Smooth muscle cell (in vitro differentiated cells): Measurements from ENCODE around the gene SRR. TPM values are rescaled to one million over a fixed set of nuclear protein-coding genes. Genes with fewer than 3 reads are reported as not detected.

Source experiments
- DNase-seq: peaks from one replicate; lab custom pipeline; 2025; ENCODE audit not compliant: unreplicated experiment; lab: John Stamatoyannopoulos, UW
- H2AFZ ChIP-seq: fragments of 200-600 bp; sonication (generic); 2 replicates; pipeline ENCODE4 v1.6.0; 2016; ENCODE audit warnings: antibody characterized with exemption, low read depth, mild to moderate bottlenecking
- H3F3A ChIP-seq: fragments of 200-600 bp; sonication (generic); 2 replicates; pipeline ENCODE4 v1.6.0; 2017; ENCODE audit warnings: antibody characterized with exemption, low read depth
- H3K27ac ChIP-seq: fragments of 200-600 bp; sonication (generic); 2 replicates; pipeline ENCODE4 v1.5.1; 2016; ENCODE audit warnings: low read depth, mild to moderate bottlenecking
- H3K27me3 ChIP-seq: fragments of 200-600 bp; sonication (generic); 2 replicates; pipeline ENCODE4 v1.6.1; 2016; ENCODE audit warnings: low read depth, mild to moderate bottlenecking
- H3K36me3 ChIP-seq: fragments of 200-600 bp; sonication (generic); 2 replicates; pipeline ENCODE4 v1.5.1; 2016; ENCODE audit warnings: low read depth
- H3K4me1 ChIP-seq: fragments of 200-600 bp; sonication (generic); 2 replicates; pipeline ENCODE4 v1.5.1; 2016; ENCODE audit warnings: low read depth
- H3K4me2 ChIP-seq: fragments of 200-600 bp; sonication (generic); 2 replicates; pipeline ENCODE4 v1.6.0; 2016; ENCODE audit warnings: mild to moderate bottlenecking
- H3K4me3 ChIP-seq: fragments of 200-600 bp; sonication (generic); 2 replicates; pipeline ENCODE4 v1.5.1; 2016; ENCODE audit warnings: mild to moderate bottlenecking
- H3K79me2 ChIP-seq: fragments of 200-600 bp; sonication (generic); 2 replicates; pipeline ENCODE4 v1.6.0; 2016; ENCODE audit warnings: low read depth, mild to moderate bottlenecking
- H3K9ac ChIP-seq: fragments of 200-600 bp; sonication (generic); 2 replicates; pipeline ENCODE4 v1.6.0; 2016; ENCODE audit warnings: low read depth
- H3K9me3 ChIP-seq: fragments of 200-600 bp; sonication (generic); replicated peaks from 2 replicates; pipeline ENCODE4 v1.5.1; 2016; ENCODE audit warnings: low read depth
- H4K20me1 ChIP-seq: fragments of 200-600 bp; sonication (generic); 2 replicates; pipeline ENCODE4 v1.6.0; 2016; ENCODE audit warnings: low read depth
- CTCF ChIP-seq: fragments of 200-600 bp; sonication (generic); IDR thresholded peaks from 2 replicates; pipeline ENCODE4 v1.5.1; 2017; ENCODE audit warnings: borderline replicate concordance, mild to moderate bottlenecking, antibody characterized with exemption; ENCODE audit not compliant: insufficient read depth, poor library complexity, severe bottlenecking
- WGBS: methylation state at CpG from one replicate; pipeline ENCODE4 v1.1.7; 2016; ENCODE audit warnings: low lambda C conversion rate; 5-methylcytosine and 5-hydroxymethylcytosine counted together
- polyA plus RNA-seq: library from polyadenylated mRNA; unstranded; fragments of >200 nt; fragmentation: Nextera tagmentation; extraction: Ambion mirVana; gene quantifications from 2 replicates; pipeline ENCODE4 v1.2.1, GENCODE V29; 2016
- total RNA-seq: library from RNA; depleted of rRNA; stranded (reverse); fragments of >200 nt; gene quantifications from 2 replicates; pipeline ENCODE4 v1.2.3, GENCODE V29; 2014

Gene SRR
- total and polyA plus RNA-seq, 2 experiments from 2014 or later = 11.3 to 35.2 TPM

GRCh38 chr17:2277429-2278170 is 26.1 kb upstream of the SRR start:
- no peaks in the 10 kb centered on the region for H3K27me3 ChIP-seq
- H3K79me2 ChIP-seq = no peaks in the 10 kb centered on the region
- no peaks in the 10 kb centered on the region for H3K4me1 ChIP-seq
- H3K9me3 ChIP-seq = no peaks in the 10 kb centered on the region
- no peak overlapping the region for H3K27ac ChIP-seq
- no peak overlapping the region for H2AFZ ChIP-seq
- DNase-seq = no peak
- H3K36me3 ChIP-seq = peaks cover 13% of the 10 kb centered on the region
- peaks cover 11% of the 10 kb centered on the region for H4K20me1 ChIP-seq
- no peak overlapping the region for H3K4me2 ChIP-seq
- H3F3A ChIP-seq = no peaks in the 10 kb centered on the region
- no peak for TF ChIP-seq CTCF
- 99% methylated on average over 9 of the region's 9 CpGs for WGBS
- H3K9ac ChIP-seq = no peak overlapping the region
- no peak overlapping the region for H3K4me3 ChIP-seq

GRCh38 chr17:2279707-2280106 is 24.0 kb upstream of the SRR start:
- DNase-seq = no peak
- no peak overlapping the region for H3K4me2 ChIP-seq
- no peak overlapping the region for H3K4me3 ChIP-seq
- WGBS = 96% methylated on average over 9 of the region's 9 CpGs
- peaks cover 13% of the 10 kb centered on the region for H3K36me3 ChIP-seq
- no peaks in the 10 kb centered on the region for H3K9me3 ChIP-seq
- H3F3A ChIP-seq = peaks cover 11% of the 10 kb centered on the region
- H3K9ac ChIP-seq = no peak overlapping the region
- H2AFZ ChIP-seq = no peak overlapping the region
- TF ChIP-seq CTCF = no peak
- H3K27ac ChIP-seq = no peak overlapping the region
- peaks cover 20% of the 10 kb centered on the region for H4K20me1 ChIP-seq
- no peaks in the 10 kb centered on the region for H3K27me3 ChIP-seq
- H3K79me2 ChIP-seq = no peaks in the 10 kb centered on the region
- H3K4me1 ChIP-seq = no peaks in the 10 kb centered on the region

- WGBS = 50% methylated on average over 7 of the region's 7 CpGs
- Histone ChIP-seq H3K36me3 (peaks cover 13% of the 10 kb centered on the region), H3K4me1 (no peaks in the 10 kb centered on the region), H3K4me2 (no peak overlapping the region), H3K79me2 (no peaks in the 10 kb centered on the region), H2AFZ (no peak overlapping the region), H3K9me3 (no peaks in the 10 kb centered on the region), H3K27ac (peak overlapping the region; percentile 4), H3K27me3 (no peaks in the 10 kb centered on the region), H3F3A (peaks cover 22% of the 10 kb centered on the region), H3K9ac (no peak overlapping the region), H3K4me3 (no peak overlapping the region), H4K20me1 (peaks cover 31% of the 10 kb centered on the region)
- peak; percentile 55 for TF ChIP-seq CTCF
- DNase-seq = no peak
Observed at GRCh38 chr17:2282297-2282873, 21.4 kb upstream of the SRR start.
